HepG2 (cell line): Measurements from ENCODE around the gene RAP2C. TPM values are rescaled to one million over a fixed set of nuclear protein-coding genes. Genes with fewer than 3 reads are reported as not detected.
A peak's percentile ranks its signal among the peaks of the same experiment; 100 is the strongest.

ENCODE experiments used
- ATM ChIP-seq: fragments of 450-650 bp; IDR thresholded peaks from 2 replicates; pipeline ENCODE4 v1.7.1; 2017; ENCODE audit warnings: mild to moderate bottlenecking, borderline replicate concordance
- FLYWCH1 ChIP-seq: sonication (generic); formaldehyde crosslinking; IDR thresholded peaks from 2 replicates; pipeline ENCODE4 v1.8.1; 2023; ENCODE audit warnings: mild to moderate bottlenecking, missing genetic modification reagents
- HNF4A ChIP-seq: sonication (generic); formaldehyde crosslinking; IDR thresholded peaks from 2 replicates; pipeline ENCODE4 v1.4.0; 2020; ENCODE audit warnings: missing genetic modification reagents
- POGZ ChIP-seq: sonication (generic); formaldehyde crosslinking; IDR thresholded peaks from 2 replicates; pipeline ENCODE4 v1.4.0; 2020; ENCODE audit warnings: mild to moderate bottlenecking, missing genetic modification reagents
- RARG ChIP-seq: sonication (generic); formaldehyde crosslinking; IDR thresholded peaks from 2 replicates; pipeline ENCODE4 v1.4.0; 2020; ENCODE audit warnings: low read depth, mild to moderate bottlenecking, missing genetic modification reagents
- SKI ChIP-seq: fragments of 450-650 bp; IDR thresholded peaks from one replicate; pipeline ENCODE4 v1.6.1; 2018; ENCODE audit warnings: mild to moderate bottlenecking; ENCODE audit not compliant: partially characterized antibody
- SRSF4 ChIP-seq: fragments of 200-400 bp; formaldehyde crosslinking; IDR thresholded peaks from one replicate; pipeline ENCODE4 v1.6.1; 2018; ENCODE audit warnings: mild to moderate bottlenecking, low read depth, low read length, moderate library complexity; ENCODE audit not compliant: poor library complexity, severe bottlenecking
- TAF15 ChIP-seq: fragments of 200-400 bp; formaldehyde crosslinking; IDR thresholded peaks from one replicate; pipeline ENCODE4 v1.6.1; 2018; ENCODE audit warnings: mild to moderate bottlenecking, low read depth, low read length; ENCODE audit not compliant: poor library complexity, severe bottlenecking
- U2AF1 ChIP-seq: fragments of 200-400 bp; formaldehyde crosslinking; optimal IDR thresholded peaks from 2 replicates; pipeline ENCODE3; 2017; ENCODE audit warnings: mild to moderate bottlenecking, low read depth, low read length
- ZFP62 ChIP-seq: sonication (generic); formaldehyde crosslinking; IDR thresholded peaks from 2 replicates; pipeline ENCODE4 v1.4.0; 2020; ENCODE audit warnings: missing genetic modification reagents
- ZNF20 ChIP-seq: sonication (generic); formaldehyde crosslinking; IDR thresholded peaks from 2 replicates; pipeline ENCODE4 v1.4.0; 2020; ENCODE audit warnings: mild to moderate bottlenecking, moderate library complexity, missing genetic modification reagents
- ZNF230 ChIP-seq: sonication (generic); formaldehyde crosslinking; IDR thresholded peaks from 2 replicates; pipeline ENCODE4 v1.4.0; 2020; ENCODE audit warnings: mild to moderate bottlenecking, missing genetic modification reagents
- ZNF234 ChIP-seq: sonication (generic); formaldehyde crosslinking; conservative IDR thresholded peaks from 2 replicates; pipeline ENCODE4 v1.5.1; 2020; ENCODE audit warnings: mild to moderate bottlenecking, missing genetic modification reagents
- ZNF350 ChIP-seq: sonication (generic); formaldehyde crosslinking; IDR thresholded peaks from 2 replicates; pipeline ENCODE4 v1.4.0; 2020; ENCODE audit warnings: mild to moderate bottlenecking, low read depth, missing genetic modification reagents, borderline replicate concordance
- ZNF746 ChIP-seq: sonication (generic); formaldehyde crosslinking; IDR thresholded peaks from 2 replicates; pipeline ENCODE4 v1.8.0; 2022; ENCODE audit warnings: mild to moderate bottlenecking, missing genetic modification reagents
- ZNF775 ChIP-seq: sonication (generic); formaldehyde crosslinking; IDR thresholded peaks from 2 replicates; pipeline ENCODE4 v1.4.0; 2020; ENCODE audit warnings: missing genetic modification reagents, mild to moderate bottlenecking, moderate library complexity, borderline replicate concordance
- ZNF883 ChIP-seq: sonication (generic); formaldehyde crosslinking; IDR thresholded peaks from 2 replicates; pipeline ENCODE4 v1.5.1; 2020; ENCODE audit warnings: mild to moderate bottlenecking, missing genetic modification reagents; ENCODE audit errors: not compliant biosample characterization
- polyA plus RNA-seq, 8 experiments: library from polyadenylated mRNA; depleted of rRNA in 3 of 8; stranded (reverse) in 7 of 8; unstranded in 1 of 8; fragments of >200 nt; fragmentation: Illumina TruSeq in 4 of 8; extraction: Trizol in 4 of 8; gene quantifications; 2 replicates each; pipeline versions ENCODE4 v1.2.1 to v1.2.3, GENCODE V29; 2011 to 2016; ENCODE audit warnings: low read depth in 4 of 8, missing spikeins in 1 of 8, mixed read lengths in 1 of 8; ENCODE audit not compliant: insufficient read depth in 1 of 8
- total RNA-seq, 5 experiments: library from RNA; depleted of rRNA; stranded (reverse); fragments of >200 nt; fragmentation: Illumina TruSeq; extraction: Trizol; gene quantifications; 2 replicates each; pipeline ENCODE4 v1.2.3, GENCODE V29; 2016; ENCODE audit warnings: low read depth in 1 of 5
- TF ChIP-seq, protein P1 (sequence below): sonication (generic); formaldehyde crosslinking; IDR thresholded peaks from 2 replicates; pipeline ENCODE4 v1.5.1; 2020; ENCODE audit warnings: mild to moderate bottlenecking, missing genetic modification reagents, moderate library complexity
- TF ChIP-seq, protein P2 (sequence below): IDR thresholded peaks from 2 replicates; pipeline ENCODE4 v1.6.1; 2016
- TF ChIP-seq, protein P3 (sequence below): sonication (generic); formaldehyde crosslinking; conservative IDR thresholded peaks from 2 replicates; pipeline ENCODE4 v1.8.1; 2023; ENCODE audit warnings: missing genetic modification reagents

The RAP2C gene
- total and polyA plus RNA-seq, 2 of the 13 experiments (the other 11 are each of a cell fraction or from before 2014, with no cell fraction given): 8.0 to 28.5 TPM

DNA sequence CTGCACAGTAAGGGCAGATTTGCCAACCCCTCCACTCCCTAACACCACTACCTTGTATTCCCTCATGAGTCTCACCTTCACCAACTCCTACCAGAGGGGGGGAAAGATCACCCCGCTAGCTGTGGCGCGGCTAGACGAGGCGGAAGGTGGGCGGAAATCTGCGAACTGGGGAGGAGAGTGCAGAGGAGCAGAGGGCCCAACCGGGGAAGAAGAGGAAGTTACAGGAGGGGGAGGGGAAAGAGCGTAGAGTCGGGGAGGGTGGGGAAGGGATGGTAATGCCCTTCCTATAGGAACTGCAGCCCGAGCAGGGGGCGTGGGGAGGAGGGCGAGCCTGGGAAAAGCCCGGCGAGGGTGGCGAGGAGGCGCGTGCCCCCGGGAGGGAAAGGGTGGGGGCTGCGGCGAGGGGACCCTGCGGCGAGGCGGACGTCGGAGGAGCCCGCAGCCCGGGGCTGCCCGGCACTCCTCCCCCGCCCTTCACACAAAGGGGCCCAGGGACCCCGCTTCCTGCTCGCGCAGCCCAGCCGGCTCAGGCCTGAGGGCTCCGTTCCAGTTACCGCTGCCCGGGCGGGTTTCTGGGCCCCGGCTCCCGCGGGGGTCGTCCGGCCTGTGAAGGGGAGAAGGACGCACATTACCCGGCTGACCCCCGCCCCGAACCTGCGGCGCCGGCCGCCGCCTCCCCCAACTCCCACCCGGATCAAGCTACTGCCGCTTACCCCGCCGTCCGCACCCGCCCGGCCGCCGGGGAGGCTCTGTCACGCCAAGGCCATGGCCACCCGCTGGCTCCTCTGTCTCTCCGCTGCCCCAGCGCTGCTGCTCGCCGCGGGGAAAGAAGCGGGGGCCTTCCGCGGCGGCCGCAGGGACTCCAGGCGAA, 1.8 kb downstream of the RAP2C start (continued):
- TF ChIP-seq, protein P1, sequence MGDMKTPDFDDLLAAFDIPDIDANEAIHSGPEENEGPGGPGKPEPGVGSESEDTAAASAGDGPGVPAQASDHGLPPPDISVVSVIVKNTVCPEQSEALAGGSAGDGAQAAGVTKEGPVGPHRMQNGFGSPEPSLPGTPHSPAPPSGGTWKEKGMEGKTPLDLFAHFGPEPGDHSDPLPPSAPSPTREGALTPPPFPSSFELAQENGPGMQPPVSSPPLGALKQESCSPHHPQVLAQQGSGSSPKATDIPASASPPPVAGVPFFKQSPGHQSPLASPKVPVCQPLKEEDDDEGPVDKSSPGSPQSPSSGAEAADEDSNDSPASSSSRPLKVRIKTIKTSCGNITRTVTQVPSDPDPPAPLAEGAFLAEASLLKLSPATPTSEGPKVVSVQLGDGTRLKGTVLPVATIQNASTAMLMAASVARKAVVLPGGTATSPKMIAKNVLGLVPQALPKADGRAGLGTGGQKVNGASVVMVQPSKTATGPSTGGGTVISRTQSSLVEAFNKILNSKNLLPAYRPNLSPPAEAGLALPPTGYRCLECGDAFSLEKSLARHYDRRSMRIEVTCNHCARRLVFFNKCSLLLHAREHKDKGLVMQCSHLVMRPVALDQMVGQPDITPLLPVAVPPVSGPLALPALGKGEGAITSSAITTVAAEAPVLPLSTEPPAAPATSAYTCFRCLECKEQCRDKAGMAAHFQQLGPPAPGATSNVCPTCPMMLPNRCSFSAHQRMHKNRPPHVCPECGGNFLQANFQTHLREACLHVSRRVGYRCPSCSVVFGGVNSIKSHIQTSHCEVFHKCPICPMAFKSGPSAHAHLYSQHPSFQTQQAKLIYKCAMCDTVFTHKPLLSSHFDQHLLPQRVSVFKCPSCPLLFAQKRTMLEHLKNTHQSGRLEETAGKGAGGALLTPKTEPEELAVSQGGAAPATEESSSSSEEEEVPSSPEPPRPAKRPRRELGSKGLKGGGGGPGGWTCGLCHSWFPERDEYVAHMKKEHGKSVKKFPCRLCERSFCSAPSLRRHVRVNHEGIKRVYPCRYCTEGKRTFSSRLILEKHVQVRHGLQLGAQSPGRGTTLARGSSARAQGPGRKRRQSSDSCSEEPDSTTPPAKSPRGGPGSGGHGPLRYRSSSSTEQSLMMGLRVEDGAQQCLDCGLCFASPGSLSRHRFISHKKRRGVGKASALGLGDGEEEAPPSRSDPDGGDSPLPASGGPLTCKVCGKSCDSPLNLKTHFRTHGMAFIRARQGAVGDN (CRISPR knock-in tag): peak; percentile 54
- TF ChIP-seq FLYWCH1 (CRISPR knock-in tag) (no peak), HNF4A (CRISPR knock-in tag) (no peak), POGZ (CRISPR knock-in tag) (peak; percentile 9; the same call in 1 of the 2 replicates), U2AF1 (no peak), RARG (CRISPR knock-in tag) (no peak), SKI (no peak), ZNF230 (CRISPR knock-in tag) (no peak), SRSF4 (no peak), ZNF746 (CRISPR knock-in tag) (peak; percentile 43; the same call in 1 of the 2 replicates), ZFP62 (CRISPR knock-in tag) (no peak), TAF15 (no peak), ZNF775 (CRISPR knock-in tag) (no peak), ZNF20 (no peak), ZNF350 (CRISPR knock-in tag) (no peak), ZNF883 (CRISPR knock-in tag) (peak; percentile 3), ZNF234 (CRISPR knock-in tag) (no peak), ATM (no peak)
- TF ChIP-seq, protein P2, sequence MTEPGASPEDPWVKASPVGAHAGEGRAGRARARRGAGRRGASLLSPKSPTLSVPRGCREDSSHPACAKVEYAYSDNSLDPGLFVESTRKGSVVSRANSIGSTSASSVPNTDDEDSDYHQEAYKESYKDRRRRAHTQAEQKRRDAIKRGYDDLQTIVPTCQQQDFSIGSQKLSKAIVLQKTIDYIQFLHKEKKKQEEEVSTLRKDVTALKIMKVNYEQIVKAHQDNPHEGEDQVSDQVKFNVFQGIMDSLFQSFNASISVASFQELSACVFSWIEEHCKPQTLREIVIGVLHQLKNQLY (CRISPR knock-in tag): no peak
- TF ChIP-seq, protein P3, sequence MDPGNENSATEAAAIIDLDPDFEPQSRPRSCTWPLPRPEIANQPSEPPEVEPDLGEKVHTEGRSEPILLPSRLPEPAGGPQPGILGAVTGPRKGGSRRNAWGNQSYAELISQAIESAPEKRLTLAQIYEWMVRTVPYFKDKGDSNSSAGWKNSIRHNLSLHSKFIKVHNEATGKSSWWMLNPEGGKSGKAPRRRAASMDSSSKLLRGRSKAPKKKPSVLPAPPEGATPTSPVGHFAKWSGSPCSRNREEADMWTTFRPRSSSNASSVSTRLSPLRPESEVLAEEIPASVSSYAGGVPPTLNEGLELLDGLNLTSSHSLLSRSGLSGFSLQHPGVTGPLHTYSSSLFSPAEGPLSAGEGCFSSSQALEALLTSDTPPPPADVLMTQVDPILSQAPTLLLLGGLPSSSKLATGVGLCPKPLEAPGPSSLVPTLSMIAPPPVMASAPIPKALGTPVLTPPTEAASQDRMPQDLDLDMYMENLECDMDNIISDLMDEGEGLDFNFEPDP (CRISPR knock-in tag): no peak
